Psoas muscle (tissue), 8 donors: ENCODE data around the gene LY6G6F. TPM values are rescaled to one million over a fixed set of nuclear protein-coding genes. Genes with fewer than 3 reads are reported as not detected.
A peak's percentile ranks its signal among the peaks of the same experiment; 100 is the strongest.

Experiments
- ATAC-seq, 4 donors: fragments of 200-7000 bp; cut with Tn5 transposase; one replicate each; pipeline ENCODE4 v1.9.1; 2020; ENCODE audit warnings: moderate library complexity in 3 of 4, mild to moderate bottlenecking in 2 of 4
- DNase-seq, 2 donors: peaks; one replicate each; pipeline ENCODE4 v3.0.0-alpha.2; 2020
- H3K27ac ChIP-seq: fragments of 200-600 bp; one replicate; pipeline ENCODE4 v1.8.0; 2022
- H3K27me3 ChIP-seq, 3 donors: fragments of 200-600 bp in 1 of 3; one replicate each; pipeline versions ENCODE4 v1.6.1 to v1.8.0; 2013 to 2022; ENCODE audit warnings: low read length in 2 of 3, mild to moderate bottlenecking in 2 of 3, moderate library complexity in 1 of 3; ENCODE audit not compliant: insufficient read depth in 3 of 3
- H3K36me3 ChIP-seq, 2 donors: fragments of 200-600 bp in 1 of 2; one replicate each; pipeline versions ENCODE4 v1.6.1 to v1.8.0; 2013 to 2022; ENCODE audit warnings: low read depth in 1 of 2, mild to moderate bottlenecking in 1 of 2, moderate library complexity in 1 of 2; ENCODE audit not compliant: insufficient read depth in 1 of 2
- H3K4me1 ChIP-seq: fragments of 200-600 bp; one replicate; pipeline ENCODE4 v1.8.0; 2022
- H3K4me3 ChIP-seq: fragments of 200-600 bp; one replicate; pipeline ENCODE4 v1.8.0; 2022; ENCODE audit warnings: mild to moderate bottlenecking
- H3K9me3 ChIP-seq: fragments of 200-600 bp; one replicate; pipeline ENCODE4 v1.8.0; 2022
- CTCF ChIP-seq: fragments of 200-600 bp; IDR thresholded peaks from one replicate; pipeline ENCODE4 v1.8.0; 2022; ENCODE audit warnings: antibody characterized with exemption
- WGBS, 3 donors: extraction: QIAGEN DNeasy Blood & Tissue Kit; methylation state at CpG; one replicate each; pipeline versions ENCODE4 v1.1.6 to v1.1.7; 2013; 5-methylcytosine and 5-hydroxymethylcytosine counted together
- intact Hi-C, 2 donors: fragments of 100-400 bp; cut with DNase I; formaldehyde crosslinking; loops; one replicate each; pipeline versions ENCODE4 v1.11.0 to v1.14.2; 2022
- polyA plus RNA-seq, 3 donors: library from polyadenylated mRNA; stranded (reverse); fragments of 200-250 nt; gene quantifications; one replicate each; pipeline ENCODE4 v1.2.3, GENCODE V29; 2013
- total RNA-seq, 4 donors: library from RNA; stranded (reverse); fragmentation: NEBNext Ultra II Directional in 2 of 4; extraction: Animal tissue kit (Norgen Biotek cat#: 25700) in 2 of 4; gene quantifications; one replicate each; pipeline versions ENCODE4 v1.2.1 to v1.2.4, GENCODE V29; 2021 to 2023
- donor health status: healthy with polysubstance abuse.
- donor health status: DM: no; HTN: no; CAD: no; lungs with moderate emphysema.
- donor health status: Bipolar disorder and iron deficiency.
- donor health status: healthy.
- donor health status: DM: yes; HTN: yes; CAD: no.
- donor health status: DM: no; HTN: no; CAD: no.
- donor health status: DM: no; HTN: no; CAD: no.
- donor health status: DM: yes; HTN: yes; CAD: no.

Gene LY6G6F
- total and polyA plus RNA-seq, 7 donors = 0.05 TPM; not detected in 6

- ATAC-seq (no peak), DNase-seq (no peak)
- Histone ChIP-seq H3K9me3 (no peaks in the 10 kb centered on the region), H3K27me3 (no peaks in the 10 kb centered on the region), H3K4me1 (no peaks in the 10 kb centered on the region), H3K4me3 (no peak within 1 kb of the TSS), H3K36me3 (peaks cover 0 to 2% of the 10 kb centered on the region in 2 donors), H3K27ac (no peak within 1 kb of the TSS)
- intact Hi-C loops = no loop called here
- WGBS, 3 donors = 86 to 100% (median 98%) methylated on average over 4 of the region's 4 CpGs
- no peak for TF ChIP-seq CTCF
These were observed 14.8 kb downstream of the LY6G6F start, which contains the start of gene LY6G6C for GRCh38 chr6:31721351-31722020. Gene LY6G6C, minus strand, starts transcription at chr6:31721746. Its CDS starts 67 bp downstream, at chr6:31721679.

DNA sequence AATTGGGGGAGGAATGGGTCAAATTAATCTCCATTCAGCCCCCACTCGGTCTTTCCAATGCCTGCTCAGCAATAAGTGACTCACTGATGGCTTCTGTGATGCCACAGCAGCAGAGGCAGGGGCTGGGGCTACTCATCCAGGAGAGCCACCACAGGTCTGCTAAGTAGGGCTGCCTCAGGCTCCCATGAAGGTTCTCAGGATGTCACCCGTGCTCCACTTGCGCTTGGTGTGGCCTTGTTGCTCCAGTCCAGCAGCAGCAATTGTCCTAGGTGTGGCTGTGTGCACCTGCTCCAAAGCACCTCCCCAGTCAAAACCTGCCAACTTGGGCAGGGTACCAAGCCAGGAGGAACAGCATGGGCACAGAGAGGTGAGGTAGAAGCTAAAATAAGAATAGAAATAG lies 15.5 kb downstream of the LY6G6F start:
- no peak for TF ChIP-seq CTCF
- H3K9me3 ChIP-seq = no peaks in the 10 kb centered on the region
- H3K27me3 ChIP-seq = no peaks in the 10 kb centered on the region
- no peak overlapping the region for H3K4me3 ChIP-seq
- H3K27ac ChIP-seq = no peak overlapping the region
- H3K4me1 ChIP-seq = no peaks in the 10 kb centered on the region
- DNase-seq = no peak
- intact Hi-C loops = no loop called here
- 82 to 92% (median 88%) methylated on average over 3 of the region's 3 CpGs for WGBS, 3 donors
- peaks cover 0 to 9% of the 10 kb centered on the region in 2 donors for H3K36me3 ChIP-seq
- no peak for ATAC-seq

DNA sequence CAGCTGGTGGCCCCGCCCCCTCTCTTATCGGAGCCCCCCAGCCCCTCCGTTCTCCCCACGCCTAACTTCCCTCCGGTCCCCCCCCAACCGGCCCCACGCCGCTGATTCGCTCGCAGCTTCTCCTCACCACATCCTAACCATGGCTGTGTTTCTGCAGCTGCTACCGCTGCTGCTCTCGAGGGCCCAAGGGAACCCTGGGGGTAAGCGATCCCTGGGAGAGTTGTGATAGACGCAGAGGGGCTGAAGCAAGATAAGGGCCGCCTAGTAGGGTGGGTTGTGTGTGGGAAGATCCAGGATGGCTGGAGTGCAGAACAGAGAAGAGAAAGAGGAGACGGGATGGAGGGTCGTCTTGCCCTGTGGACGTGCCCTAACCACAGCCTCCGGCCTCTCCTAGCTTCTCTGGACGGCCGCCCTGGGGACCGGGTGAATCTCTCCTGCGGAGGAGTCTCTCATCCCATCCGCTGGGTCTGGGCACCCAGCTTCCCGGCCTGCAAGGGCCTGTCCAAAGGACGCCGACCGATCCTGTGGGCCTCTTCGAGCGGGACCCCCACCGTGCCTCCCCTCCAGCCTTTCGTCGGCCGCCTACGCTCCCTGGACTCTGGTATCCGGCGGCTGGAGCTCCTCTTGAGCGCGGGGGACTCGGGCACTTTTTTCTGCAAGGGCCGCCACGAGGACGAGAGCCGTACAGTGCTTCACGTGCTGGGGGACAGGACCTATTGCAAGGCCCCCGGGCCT lies 16.7 kb downstream of the LY6G6F start, which contains the start of gene MPIG6B:
TSS of gene MPIG6B (plus strand) at position 129 of the 735 bp plus-strand sequence. CDS start at position 140, 11 bp downstream.
- Histone ChIP-seq H3K4me1 (no peaks in the 10 kb centered on the region), H3K9me3 (no peaks in the 10 kb centered on the region), H3K4me3 (no peak within 1 kb of the TSS), H3K27ac (no peak within 1 kb of the TSS), H3K36me3 (peaks cover 0 to 16% of the 10 kb centered on the region in 2 donors), H3K27me3 (no peaks in the 10 kb centered on the region)
- ATAC-seq = no peak
- intact Hi-C loops = no loop called here
- DNase-seq = no peak
- TF ChIP-seq CTCF = no peak
- WGBS, 3 donors = 67 to 72% (median 69%) methylated on average over 44 to 46 of the region's 46 CpGs

DNA sequence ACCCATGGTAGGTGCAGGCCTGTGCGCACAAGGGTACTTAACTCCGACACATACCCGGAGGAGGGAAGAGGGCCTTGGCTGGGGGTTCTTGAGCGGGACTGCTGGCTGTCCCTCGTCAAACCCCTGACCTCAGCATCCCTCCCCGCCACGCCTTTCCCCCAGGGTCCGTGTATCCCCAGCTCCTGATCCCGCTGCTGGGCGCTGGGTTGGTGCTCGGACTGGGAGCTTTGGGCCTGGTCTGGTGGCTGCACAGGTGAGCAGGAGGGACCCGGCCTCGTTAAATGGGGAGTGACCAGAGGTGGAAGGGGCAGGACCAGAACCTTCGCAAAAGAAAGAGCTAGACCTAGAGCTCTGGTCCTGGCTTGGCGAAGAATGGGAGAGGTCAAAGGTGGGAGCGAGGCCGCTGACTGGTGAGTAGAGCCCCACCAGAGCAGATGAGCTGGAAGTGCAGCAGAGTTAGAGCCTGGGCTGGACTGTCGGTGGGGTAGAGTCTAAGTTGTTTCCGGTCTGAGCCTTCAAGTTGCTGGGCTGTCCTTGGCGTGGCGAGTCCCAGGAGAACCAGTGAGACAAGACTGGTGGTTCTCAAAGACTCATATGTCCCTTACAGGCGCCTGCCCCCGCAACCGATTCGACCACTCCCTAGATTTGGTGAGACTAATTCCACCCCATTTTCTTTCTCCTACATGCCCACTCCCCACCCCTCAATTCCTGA lies 17.5 kb downstream of the LY6G6F start:
- no peak overlapping the region for H3K27ac ChIP-seq
- intact Hi-C loops = no loop called here
- H3K27me3 ChIP-seq = no peaks in the 10 kb centered on the region
- H3K9me3 ChIP-seq = no peaks in the 10 kb centered on the region
- TF ChIP-seq CTCF = no peak
- peaks cover 0 to 16% of the 10 kb centered on the region in 2 donors for H3K36me3 ChIP-seq
- H3K4me3 ChIP-seq = no peak overlapping the region
- WGBS, 3 donors = 77 to 84% (median 83%) methylated on average over 23 to 25 of the region's 25 CpGs
- DNase-seq = peak in 1 of 2 donors; percentile 66
- H3K4me1 ChIP-seq = peaks cover 6% of the 10 kb centered on the region
- ATAC-seq = no peak
